ENCODE measurements around the gene YJU2. TPM values are rescaled to one million over a fixed set of nuclear protein-coding genes. Genes with fewer than 3 reads are reported as not detected.

Gene YJU2
- total RNA-seq = 10 to 100 TPM; 15.8 to 25.8 TPM

DNA sequence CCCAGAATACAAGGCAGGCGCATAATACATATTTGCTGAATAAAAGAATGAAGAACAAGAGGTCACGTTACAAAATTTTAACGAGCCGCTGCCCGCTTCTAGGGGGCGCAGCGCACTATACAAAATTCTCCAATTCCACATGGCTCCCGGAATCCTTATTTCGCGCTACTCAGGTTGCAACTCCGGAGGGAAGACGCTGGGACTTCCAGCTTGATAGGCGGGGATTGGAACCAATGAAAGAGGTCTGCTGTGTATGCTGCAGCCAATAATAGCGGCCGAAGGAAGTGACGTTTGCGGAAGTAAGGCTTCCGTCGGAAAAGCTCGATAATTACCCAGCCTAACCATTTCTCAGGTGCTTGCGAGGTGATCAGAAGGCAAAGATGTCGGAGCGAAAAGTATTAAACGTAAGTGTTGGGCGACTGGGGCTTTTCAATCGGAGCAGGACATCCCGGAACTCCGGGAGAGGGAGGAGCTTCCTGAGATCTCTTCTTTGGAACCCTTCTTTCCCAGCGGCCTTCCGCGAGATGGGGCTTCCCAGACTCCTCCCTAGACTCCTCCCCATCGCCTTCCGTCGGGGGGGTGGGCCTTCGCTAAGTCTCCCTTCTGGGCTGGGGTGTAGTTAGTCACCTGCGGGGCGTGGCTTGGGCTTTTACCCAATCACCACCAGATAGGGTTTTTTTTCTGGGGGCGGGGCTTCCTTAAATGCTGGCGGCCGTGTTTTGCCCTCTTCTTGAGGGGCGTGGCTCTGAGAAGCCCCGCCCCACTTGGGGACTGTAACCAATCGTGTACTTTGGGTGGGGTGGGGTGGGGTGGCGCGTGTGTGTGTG is at the start of gene YJU2:
YJU2 (plus strand) TSS at position 314 of the 827 bp plus-strand sequence; CDS start at position 381, 67 bp downstream.
- Histone ChIP-seq H3K27me3 (no peaks in the 10 kb centered on the region), H3K9me3 (no peaks in the 10 kb centered on the region)

DNA sequence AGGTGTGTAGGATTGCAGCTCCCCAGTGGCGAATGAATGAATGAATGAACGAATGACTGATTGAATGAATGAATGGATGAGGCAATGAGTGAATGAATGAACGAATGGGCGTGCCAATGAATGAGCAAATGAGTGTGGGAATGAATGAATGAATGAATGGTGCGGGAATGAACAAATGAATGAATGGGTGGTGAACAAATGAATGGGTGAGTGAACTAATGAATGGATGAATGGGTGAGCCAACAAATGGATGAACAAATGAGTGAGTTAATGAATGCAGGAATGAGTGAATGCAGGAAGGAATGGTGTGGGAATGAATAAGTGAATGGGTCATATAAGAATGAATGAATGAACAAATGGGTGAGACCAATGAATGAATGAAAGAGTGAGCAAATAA is 49.7 kb upstream of the YJU2 start:
- Histone ChIP-seq H3K9ac (ENCODE audit: low read depth in 2 of 2, low read length in 2 of 2) (no peak overlapping the region), H3K4me1 (no peaks in the 10 kb centered on the region), H3K9me3 (no peaks in the 10 kb centered on the region), H3K4me3 (no peak overlapping the region), H3K27ac (no peak overlapping the region), H3K36me3 (no peaks in the 10 kb centered on the region), H3K27me3 (peaks cover 21% of the 10 kb centered on the region)
- intact Hi-C loops (cut with DNase I) = no loop called here
- DNase-seq = no peak
- TF ChIP-seq, protein P1, sequence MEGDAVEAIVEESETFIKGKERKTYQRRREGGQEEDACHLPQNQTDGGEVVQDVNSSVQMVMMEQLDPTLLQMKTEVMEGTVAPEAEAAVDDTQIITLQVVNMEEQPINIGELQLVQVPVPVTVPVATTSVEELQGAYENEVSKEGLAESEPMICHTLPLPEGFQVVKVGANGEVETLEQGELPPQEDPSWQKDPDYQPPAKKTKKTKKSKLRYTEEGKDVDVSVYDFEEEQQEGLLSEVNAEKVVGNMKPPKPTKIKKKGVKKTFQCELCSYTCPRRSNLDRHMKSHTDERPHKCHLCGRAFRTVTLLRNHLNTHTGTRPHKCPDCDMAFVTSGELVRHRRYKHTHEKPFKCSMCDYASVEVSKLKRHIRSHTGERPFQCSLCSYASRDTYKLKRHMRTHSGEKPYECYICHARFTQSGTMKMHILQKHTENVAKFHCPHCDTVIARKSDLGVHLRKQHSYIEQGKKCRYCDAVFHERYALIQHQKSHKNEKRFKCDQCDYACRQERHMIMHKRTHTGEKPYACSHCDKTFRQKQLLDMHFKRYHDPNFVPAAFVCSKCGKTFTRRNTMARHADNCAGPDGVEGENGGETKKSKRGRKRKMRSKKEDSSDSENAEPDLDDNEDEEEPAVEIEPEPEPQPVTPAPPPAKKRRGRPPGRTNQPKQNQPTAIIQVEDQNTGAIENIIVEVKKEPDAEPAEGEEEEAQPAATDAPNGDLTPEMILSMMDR (IDR thresholded peaks at IDR 0.05) = no peak

More for the DNA sequence above, at the start of gene YJU2:
- peak; percentile 100 for DNase-seq
- Histone ChIP-seq H3K27ac (peak within 1 kb of the TSS; percentile 96), H3K36me3 (peaks cover 16% of the 10 kb centered on the region), H3K4me1 (no peaks in the 10 kb centered on the region), H3K4me3 (peak within 1 kb of the TSS; percentile 63), H3K9ac (ENCODE audit: low read depth in 2 of 2, low read length in 2 of 2) (peak within 1 kb of the TSS; percentile 61 to 70)
- TF ChIP-seq, protein P1 (IDR thresholded peaks at IDR 0.05) = no peak
- intact Hi-C loops (cut with DNase I) = no loop called here

DNA sequence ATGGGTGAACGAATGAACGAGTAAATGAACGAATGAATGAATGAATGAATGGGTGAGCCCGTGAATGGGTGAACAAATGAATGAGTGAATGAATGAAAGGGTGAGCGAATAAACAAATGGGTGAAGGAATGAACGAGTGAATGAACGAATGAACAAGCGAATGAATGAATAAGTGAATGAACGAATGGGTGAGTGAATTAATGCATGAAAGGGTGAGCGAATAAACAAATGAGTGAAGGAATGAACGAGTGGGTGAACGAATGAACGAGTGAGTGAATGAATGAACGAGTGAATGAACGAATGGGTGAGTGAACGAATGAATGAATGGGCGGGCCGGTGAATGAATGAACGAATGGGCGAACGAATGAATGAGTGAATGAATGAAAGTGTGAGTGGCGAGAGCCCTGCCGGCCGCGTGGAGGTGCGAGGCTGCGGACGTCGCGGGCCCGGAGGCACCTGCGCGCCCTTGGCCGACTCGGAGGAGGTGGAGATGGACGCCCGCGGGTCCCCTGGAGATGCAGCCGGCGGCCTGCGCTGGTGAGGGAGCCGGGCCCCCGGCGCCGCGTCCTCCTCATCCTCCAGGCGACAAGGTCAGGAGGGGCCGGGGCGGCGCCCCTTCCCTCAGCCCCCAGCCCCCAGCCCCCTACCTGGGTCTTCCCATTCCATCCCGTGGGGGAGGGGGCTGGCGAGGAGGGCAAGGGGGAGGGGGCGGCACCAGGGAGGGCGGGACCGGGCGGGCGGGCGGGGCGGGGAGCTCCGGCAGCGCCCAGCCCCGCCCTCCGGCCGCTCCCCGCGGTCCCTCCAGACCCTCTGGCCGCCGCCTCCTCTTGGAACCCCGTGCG is 49.0 kb upstream of the YJU2 start:
- intact Hi-C loops (cut with DNase I) = no loop called here
- H3K27me3 ChIP-seq = peaks cover 21% of the 10 kb centered on the region
- no peak for DNase-seq

DNA sequence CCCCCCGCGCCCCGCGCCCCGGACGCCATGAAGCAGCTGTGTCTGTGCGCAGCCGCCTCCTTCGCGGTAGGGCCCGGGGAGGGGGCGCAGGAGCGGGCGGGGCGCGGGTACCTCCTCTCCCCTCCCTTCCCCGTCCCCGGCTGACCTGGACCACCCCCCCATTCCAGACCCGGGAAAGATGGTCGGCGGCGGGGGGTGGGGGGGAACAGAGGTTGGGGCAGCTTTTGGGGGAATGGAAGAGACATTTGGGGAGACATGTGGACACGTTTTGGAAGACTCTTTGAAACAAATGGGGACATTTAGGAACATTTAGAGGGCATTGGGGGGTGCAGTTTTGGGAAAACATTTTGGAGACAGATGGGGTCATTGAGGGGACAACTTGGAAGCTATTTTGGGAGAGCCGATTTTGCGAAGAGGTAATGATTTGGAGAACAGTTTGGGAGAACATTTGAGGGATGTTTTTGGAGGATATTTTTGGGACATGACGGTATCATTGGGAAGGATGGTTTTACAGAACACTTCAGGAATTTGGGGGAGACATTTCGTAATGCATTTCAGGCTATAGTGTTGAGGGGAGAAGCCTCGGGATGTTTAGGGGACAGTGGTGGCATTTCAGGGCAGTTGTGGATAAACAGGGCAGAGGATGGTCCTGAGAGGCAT is 48.3 kb upstream of the YJU2 start:
- no peaks in the 10 kb centered on the region for H3K4me1 ChIP-seq
- no peak overlapping the region for H3K4me3 ChIP-seq
- TF ChIP-seq, protein P1 (IDR thresholded peaks at IDR 0.05) = no peak
- H3K36me3 ChIP-seq = no peaks in the 10 kb centered on the region
- intact Hi-C loops (cut with DNase I) = no loop called here
- H3K27ac ChIP-seq = no peak overlapping the region
- no peaks in the 10 kb centered on the region for H3K9me3 ChIP-seq
- no peak for DNase-seq
- H3K27me3 ChIP-seq = peaks cover 21% of the 10 kb centered on the region
- H3K9ac ChIP-seq (ENCODE audit: low read depth in 2 of 2, low read length in 2 of 2) = no peak overlapping the region

More for the DNA sequence above, 49.0 kb upstream of the YJU2 start:
- H3K9ac ChIP-seq (ENCODE audit: low read depth in 2 of 2, low read length in 2 of 2) = no peak overlapping the region
- H3K27ac ChIP-seq = no peak overlapping the region
- H3K9me3 ChIP-seq = no peaks in the 10 kb centered on the region
- TF ChIP-seq, protein P1 (IDR thresholded peaks at IDR 0.05) = no peak
- no peak overlapping the region for H3K4me3 ChIP-seq
- no peaks in the 10 kb centered on the region for H3K36me3 ChIP-seq
- H3K4me1 ChIP-seq = no peaks in the 10 kb centered on the region

DNA sequence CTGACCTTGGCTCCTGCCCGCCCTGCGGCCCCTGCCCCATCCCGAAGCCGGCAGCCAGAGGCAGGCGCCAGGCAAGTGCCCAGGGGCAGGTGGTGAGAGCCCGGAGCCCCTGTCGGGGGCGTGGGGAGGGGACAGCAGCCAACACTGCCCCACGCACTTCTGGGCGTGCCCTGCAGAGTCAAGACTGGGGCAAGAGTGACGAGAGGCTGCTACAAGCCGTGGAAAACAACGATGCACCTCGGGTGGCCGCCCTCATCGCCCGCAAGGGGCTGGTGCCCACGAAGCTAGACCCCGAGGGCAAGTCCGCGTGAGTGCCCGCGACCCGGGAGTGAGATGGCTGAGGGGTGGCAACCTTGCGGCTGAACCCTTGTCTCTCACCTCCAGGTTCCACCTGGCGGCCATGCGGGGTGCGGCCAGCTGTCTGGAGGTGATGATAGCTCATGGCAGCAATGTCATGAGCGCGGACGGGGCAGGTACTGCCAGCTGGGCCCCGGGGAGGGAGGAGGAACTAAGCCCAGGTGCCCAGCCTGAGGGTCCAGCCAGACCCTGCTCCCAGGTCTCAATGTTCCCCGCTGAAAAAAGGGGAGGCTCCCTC is 47.1 kb upstream of the YJU2 start:
- H3K9ac ChIP-seq (ENCODE audit: low read depth in 2 of 2, low read length in 2 of 2) = no peak overlapping the region
- intact Hi-C loops (cut with DNase I) = loop anchor here (10.0 kb wide), 1 partner anchor 345 kb away; no protein-coding TSS in a partner anchor
- peaks cover 21% of the 10 kb centered on the region for H3K27me3 ChIP-seq

More for the DNA sequence above, 47.1 kb upstream of the YJU2 start:
- Histone ChIP-seq H3K4me3 (no peak overlapping the region), H3K36me3 (no peaks in the 10 kb centered on the region), H3K4me1 (no peaks in the 10 kb centered on the region), H3K27ac (no peak overlapping the region), H3K9me3 (no peaks in the 10 kb centered on the region)
- DNase-seq = no peak
- TF ChIP-seq, protein P1 (IDR thresholded peaks at IDR 0.05) = no peak

All from colonic mucosa (tissue), 4 donors.